Right atrium auricular region (tissue), 2 donors: ENCODE data around the gene MTFMT. TPM values are rescaled to one million over a fixed set of nuclear protein-coding genes. Genes with fewer than 3 reads are reported as not detected.
"Not testable (repeated sequence)": the region's sequence is repeated elsewhere in the genome, so short reads cannot be mapped to it uniquely, and the experiment has no call there.

Experiments
- DNase-seq: peaks from one replicate; pipeline ENCODE4 v3.0.0-alpha.2; 2019; ENCODE audit warnings: low spot score
- H3K27ac ChIP-seq, 2 donors: fragments of 200-600 bp; sonication (generic); 1 replicate in 1 of 2; 2 replicates in 1 of 2; pipeline ENCODE4 v1.5.1; 2016 to 2019
- H3K27me3 ChIP-seq, 2 donors: fragments of 200-600 bp; sonication (generic); one replicate each; pipeline versions ENCODE4 v1.5.1 to v1.6.0; 2017 to 2019
- H3K36me3 ChIP-seq: fragments of 200-600 bp; sonication (generic); one replicate; pipeline ENCODE4 v1.5.1; 2016
- H3K4me1 ChIP-seq, 2 donors: fragments of 200-600 bp; sonication (generic); one replicate each; pipeline versions ENCODE4 v1.5.1 to v1.6.0; 2017 to 2019
- H3K4me3 ChIP-seq, 2 donors: fragments of 200-600 bp; sonication (generic); 1 replicate in 1 of 2; 2 replicates in 1 of 2; pipeline ENCODE4 v1.5.1; 2017 to 2019; ENCODE audit warnings: mild to moderate bottlenecking in 1 of 2, moderate library complexity in 1 of 2
- H3K9me3 ChIP-seq, 2 donors: fragments of 200-600 bp; sonication (generic); one replicate each; pipeline ENCODE4 v1.5.1; 2019
- total RNA-seq, 2 donors: library from RNA; depleted of rRNA; stranded (reverse); fragments of >200 nt; gene quantifications; one replicate each; pipeline ENCODE4 v1.1.0, GENCODE V29; 2016
- TF ChIP-seq, protein P1 (sequence below), 2 donors: fragments of 200-600 bp; sonication (generic); IDR thresholded peaks; one replicate each; pipeline ENCODE4 v1.5.1; 2019; ENCODE audit warnings: antibody characterized with exemption in 2 of 2

Gene MTFMT
- total RNA-seq, 2 donors from 2014 or later: 24.1 to 25.9 TPM

DNA sequence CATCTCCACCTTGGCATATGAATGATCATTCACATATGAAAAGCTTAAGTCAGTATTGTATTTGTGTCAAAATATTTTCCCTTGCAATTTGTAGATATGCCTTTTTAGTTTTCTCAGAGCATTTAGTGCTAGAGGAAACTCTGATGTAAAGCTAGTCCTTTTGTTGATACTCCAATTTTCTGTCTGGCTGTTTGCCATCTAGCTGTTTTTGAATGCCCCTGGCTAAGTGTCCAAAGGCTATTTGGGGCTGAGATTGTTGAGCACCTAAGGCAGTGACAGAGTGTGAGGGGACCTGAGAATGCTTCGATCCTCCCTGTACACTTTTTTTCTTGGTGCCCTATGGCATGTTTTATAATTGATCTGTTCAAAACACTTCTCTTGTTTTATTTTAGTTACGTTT lies 18.8 kb upstream of the MTFMT start:
- Histone ChIP-seq H3K36me3 (peaks cover 8% of the 10 kb centered on the region), H3K4me3 (no peak overlapping the region), H3K9me3 (no peaks in the 10 kb centered on the region), H3K27ac (no peak overlapping the region), H3K4me1 (peaks cover 0 to 10% of the 10 kb centered on the region in 2 donors), H3K27me3 (no peaks in the 10 kb centered on the region)
- no peak for DNase-seq
- TF ChIP-seq, protein P1, sequence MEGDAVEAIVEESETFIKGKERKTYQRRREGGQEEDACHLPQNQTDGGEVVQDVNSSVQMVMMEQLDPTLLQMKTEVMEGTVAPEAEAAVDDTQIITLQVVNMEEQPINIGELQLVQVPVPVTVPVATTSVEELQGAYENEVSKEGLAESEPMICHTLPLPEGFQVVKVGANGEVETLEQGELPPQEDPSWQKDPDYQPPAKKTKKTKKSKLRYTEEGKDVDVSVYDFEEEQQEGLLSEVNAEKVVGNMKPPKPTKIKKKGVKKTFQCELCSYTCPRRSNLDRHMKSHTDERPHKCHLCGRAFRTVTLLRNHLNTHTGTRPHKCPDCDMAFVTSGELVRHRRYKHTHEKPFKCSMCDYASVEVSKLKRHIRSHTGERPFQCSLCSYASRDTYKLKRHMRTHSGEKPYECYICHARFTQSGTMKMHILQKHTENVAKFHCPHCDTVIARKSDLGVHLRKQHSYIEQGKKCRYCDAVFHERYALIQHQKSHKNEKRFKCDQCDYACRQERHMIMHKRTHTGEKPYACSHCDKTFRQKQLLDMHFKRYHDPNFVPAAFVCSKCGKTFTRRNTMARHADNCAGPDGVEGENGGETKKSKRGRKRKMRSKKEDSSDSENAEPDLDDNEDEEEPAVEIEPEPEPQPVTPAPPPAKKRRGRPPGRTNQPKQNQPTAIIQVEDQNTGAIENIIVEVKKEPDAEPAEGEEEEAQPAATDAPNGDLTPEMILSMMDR (IDR thresholded peaks at IDR 0.05): no peak

DNA sequence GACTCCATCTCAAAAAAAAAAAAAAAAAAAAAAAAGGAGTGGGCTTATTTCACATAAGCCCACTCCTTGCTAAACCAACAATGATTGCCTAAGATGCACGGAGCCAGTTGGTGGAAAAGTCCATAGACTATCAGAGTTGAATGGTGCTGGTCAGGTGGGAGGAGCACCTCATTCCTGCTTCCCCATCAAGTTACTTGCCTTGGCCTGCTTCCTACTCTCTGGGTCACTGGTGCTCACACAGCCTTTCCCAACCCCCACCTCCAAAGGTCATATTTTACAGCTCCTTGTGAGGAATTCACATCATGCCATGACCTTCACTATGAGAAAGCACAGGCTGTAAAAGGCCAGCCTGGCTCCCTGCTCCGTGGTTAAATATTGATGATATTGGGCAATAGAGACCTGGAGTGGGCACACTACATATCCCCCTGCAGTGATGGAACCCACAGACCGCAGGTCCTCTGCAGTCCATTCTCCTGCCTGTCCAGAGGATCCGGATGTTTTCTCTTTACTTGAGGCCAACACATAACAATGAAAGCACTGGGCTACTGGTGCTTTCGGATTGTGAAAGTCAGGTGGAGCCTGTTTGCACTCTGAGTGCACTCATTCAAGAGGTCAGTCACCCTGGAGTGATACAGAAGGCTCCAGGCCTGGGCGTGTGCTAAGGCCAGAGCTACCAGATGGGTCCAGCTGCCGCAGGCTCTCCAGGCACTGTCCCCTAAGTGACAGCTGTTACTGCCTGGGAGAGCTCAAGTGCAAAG lies 15.5 kb upstream of the MTFMT start, which contains the start of gene SLC51B:
TSS of gene SLC51B (plus strand) at position 664 of the 758 bp plus-strand sequence. CDS start 4,618 bp downstream, outside the sequence.
- H3K9me3 ChIP-seq: no peaks in the 10 kb centered on the region
- TF ChIP-seq, protein P1 (IDR thresholded peaks at IDR 0.05): no peak
- no peaks in the 10 kb centered on the region for H3K36me3 ChIP-seq
- no peak for DNase-seq
- H3K27me3 ChIP-seq: no peaks in the 10 kb centered on the region
- H3K4me1 ChIP-seq: peaks cover 0 to 10% of the 10 kb centered on the region in 2 donors
- no peak within 1 kb of the TSS for H3K27ac ChIP-seq
- no peak within 1 kb of the TSS for H3K4me3 ChIP-seq

DNA sequence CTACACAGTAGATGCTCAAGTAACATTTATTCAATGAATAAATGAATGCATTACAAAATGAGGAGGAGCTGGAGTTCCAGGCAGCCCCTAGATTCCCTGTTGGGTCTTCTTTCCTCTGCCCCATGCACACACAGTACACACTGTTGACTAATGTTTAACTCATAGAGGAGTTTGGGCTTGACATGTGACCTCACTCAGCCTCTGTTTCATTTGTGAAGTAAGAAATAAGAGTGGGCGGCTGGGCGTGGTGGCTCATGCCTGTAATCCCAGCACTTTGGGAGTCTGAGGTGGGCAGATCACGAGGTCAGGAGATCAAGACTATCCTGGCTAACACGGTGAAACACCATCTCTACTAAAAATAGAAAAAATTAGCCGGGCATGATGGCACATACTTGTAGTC lies 14.8 kb upstream of the MTFMT start:
- not testable (repeated sequence) for H3K27me3 ChIP-seq, H3K9me3 ChIP-seq, DNase-seq, H3K36me3 ChIP-seq, H3K4me1 ChIP-seq, H3K4me3 ChIP-seq, H3K27ac ChIP-seq

DNA sequence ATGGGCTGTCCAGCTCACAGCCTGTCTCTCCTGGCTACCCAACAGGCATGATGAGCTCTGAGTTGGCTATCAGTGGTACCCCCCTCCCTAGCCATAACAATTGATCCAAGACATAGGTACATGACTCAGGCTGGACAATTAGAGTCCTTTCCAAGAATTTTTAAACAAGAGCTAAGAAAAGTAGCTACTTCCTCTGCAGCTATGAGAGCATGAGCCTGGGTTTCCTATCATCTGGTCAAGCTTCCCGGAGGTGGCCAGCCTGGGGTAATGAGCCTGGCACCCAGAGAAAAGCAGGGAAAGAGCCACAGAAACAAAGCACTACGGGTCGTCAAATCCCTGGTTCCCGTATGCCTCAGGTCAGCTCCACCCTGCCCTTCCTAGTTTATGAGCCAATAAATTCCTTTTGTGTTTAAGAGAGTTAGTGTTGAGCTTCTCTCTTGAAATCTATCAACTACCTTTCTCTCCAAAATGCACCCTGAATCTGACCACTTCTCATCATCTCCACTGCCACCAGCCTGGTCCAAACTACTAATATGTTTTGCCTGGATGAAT lies 13.4 kb upstream of the MTFMT start:
- Histone ChIP-seq H3K36me3 (no peaks in the 10 kb centered on the region), H3K4me3 (no peak overlapping the region), H3K9me3 (no peaks in the 10 kb centered on the region), H3K27ac (no peak overlapping the region), H3K27me3 (no peaks in the 10 kb centered on the region), H3K4me1 (no peaks in the 10 kb centered on the region)
- TF ChIP-seq, protein P1 (IDR thresholded peaks at IDR 0.05): no peak
- DNase-seq: no peak

DNA sequence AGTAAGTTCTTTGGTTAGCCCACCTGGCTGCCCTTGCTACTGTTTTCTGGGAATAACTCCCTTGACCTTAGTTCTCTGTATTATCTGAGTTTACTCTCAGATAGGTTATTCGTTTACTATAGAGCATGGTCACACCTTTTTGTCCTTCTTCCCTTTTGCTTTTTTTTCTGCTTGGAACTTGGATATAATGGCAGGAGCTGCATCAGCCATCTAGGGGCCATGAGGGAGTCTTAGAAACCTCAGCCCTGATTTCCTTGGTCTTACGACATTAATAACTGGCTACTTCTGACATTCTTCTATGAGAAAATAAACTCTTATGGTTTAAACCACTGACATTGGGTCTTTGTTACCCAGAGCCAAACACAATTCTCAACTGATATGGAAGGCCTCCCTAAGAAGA lies 12.3 kb upstream of the MTFMT start:
- no peak overlapping the region for H3K27ac ChIP-seq
- H3K27me3 ChIP-seq: no peaks in the 10 kb centered on the region
- DNase-seq: no peak
- H3K36me3 ChIP-seq: no peaks in the 10 kb centered on the region
- H3K4me1 ChIP-seq: no peaks in the 10 kb centered on the region
- no peaks in the 10 kb centered on the region for H3K9me3 ChIP-seq
- H3K4me3 ChIP-seq: no peak overlapping the region
- TF ChIP-seq, protein P1 (IDR thresholded peaks at IDR 0.05): no peak

DNA sequence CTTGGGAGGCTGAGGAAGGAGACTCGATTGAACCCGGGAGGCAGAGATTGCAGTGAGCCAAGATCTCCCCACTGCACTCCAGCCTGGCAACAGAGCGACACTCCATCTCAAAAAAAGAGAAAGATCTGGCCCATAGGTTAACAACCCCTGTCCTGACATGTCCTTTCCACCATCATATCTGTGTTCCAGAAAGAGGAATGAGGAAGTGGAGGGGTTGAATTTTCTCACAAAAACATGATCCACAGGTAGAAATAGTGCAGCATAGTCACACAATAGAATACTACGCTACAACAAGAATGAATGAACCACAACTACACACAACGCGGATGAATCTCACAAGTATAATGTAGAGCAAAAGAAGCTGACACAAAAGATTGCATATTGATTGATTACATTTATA lies 11.0 kb upstream of the MTFMT start:
- no peak overlapping the region for H3K4me3 ChIP-seq
- DNase-seq: no peak
- H3K27me3 ChIP-seq: no peaks in the 10 kb centered on the region
- H3K4me1 ChIP-seq: no peaks in the 10 kb centered on the region
- H3K36me3 ChIP-seq: no peaks in the 10 kb centered on the region
- TF ChIP-seq, protein P1 (IDR thresholded peaks at IDR 0.05): no peak
- H3K9me3 ChIP-seq: no peaks in the 10 kb centered on the region
- H3K27ac ChIP-seq: no peak overlapping the region
